Adrenal gland (tissue), 5 donors: ENCODE results near the gene NPFF.

Source experiments
- CTCF ChIP-seq, 6 experiments: fragments of 450-650 bp in 4 of 6; fragments of 200-600 bp in 2 of 6; sonication (generic) in 1 of 6; IDR thresholded peaks; 1 replicate in 5 of 6; 2 replicates in 1 of 6; pipeline versions ENCODE4 v1.5.1 to v1.8.0; 2016 to 2021; ENCODE audit warnings: antibody characterized with exemption in 6 of 6, mild to moderate bottlenecking in 2 of 6, moderate library complexity in 1 of 6
- POLR2A ChIP-seq, 2 donors: fragments of 450-650 bp; IDR thresholded peaks; one replicate each; pipeline ENCODE4 v1.6.1; 2017; ENCODE audit warnings: antibody characterized with exemption in 2 of 2, mild to moderate bottlenecking in 2 of 2, moderate library complexity in 1 of 2
- donor health status: DM: no; HTN: no; CAD: no.

- TF ChIP-seq CTCF (IDR thresholded peaks at IDR 0.05), result peak in 1 of 6 experiments; percentile 3
- no peak for TF ChIP-seq POLR2A (IDR thresholded peaks at IDR 0.05)
Measured at GRCh38 chr12:53499266-53500141, 7.8 kb downstream of the NPFF start, which contains the start of gene MAP3K12.
